Activated CD4-positive, CD25-positive, alpha-beta regulatory T cell (primary cell): ENCODE measurements around the gene DDA1.
A peak's percentile ranks its signal among the peaks of the same experiment; 100 is the strongest.
"Not testable (repeated sequence)": the region's sequence is repeated elsewhere in the genome, so short reads cannot be mapped to it uniquely, and the experiment has no call there.

Experiments used
- DNase-seq, 4 experiments: peaks; one replicate each; lab custom pipeline; 2025; lab: John Stamatoyannopoulos, UW

The DDA1 gene

DNA sequence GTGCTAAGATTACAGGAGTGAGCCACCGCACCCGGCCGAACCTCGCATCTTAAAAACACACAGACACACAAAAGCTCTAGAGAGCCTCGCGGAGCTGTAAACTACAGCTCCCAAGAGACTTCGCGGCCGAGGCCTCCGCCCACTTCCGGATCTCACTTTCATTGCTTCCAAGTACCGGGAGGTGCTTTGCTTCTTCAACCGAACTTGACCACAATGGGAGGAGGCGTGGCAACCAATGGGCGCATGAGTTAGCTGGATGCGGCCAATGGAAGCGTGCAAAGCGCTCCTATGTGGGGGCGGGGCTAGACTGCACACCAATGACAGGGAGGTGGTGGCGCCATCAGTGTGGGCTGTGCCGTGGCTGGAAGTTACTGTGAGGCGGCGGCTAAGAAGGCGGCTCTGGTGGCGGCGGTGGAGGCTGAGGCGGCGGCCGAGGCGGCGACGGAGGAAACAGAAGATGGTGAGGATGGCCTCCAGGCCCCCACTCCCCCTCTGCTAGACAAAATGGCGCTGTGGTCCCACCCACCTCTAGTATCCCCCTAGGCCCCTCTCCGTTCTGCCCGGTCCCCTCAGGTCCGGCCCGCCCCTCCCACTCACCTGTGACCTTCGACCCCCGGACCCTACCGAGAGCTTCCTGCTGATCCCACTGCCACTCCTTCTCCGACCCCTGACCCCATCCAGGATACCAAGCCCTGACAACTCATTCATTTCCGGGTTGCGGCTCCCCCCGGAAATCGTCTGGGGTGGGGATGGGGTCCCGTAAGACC is at the start of gene DDA1:
Gene DDA1, plus strand, starts transcription at position 366 of the 767 bp plus-strand sequence. Its CDS starts 92 bp downstream, at position 458.
- peak; percentile 90 to 97 (median 95) for DNase-seq

GRCh38 chr19:17259934-17260333 is 49.4 kb upstream of the DDA1 start:
- DNase-seq, result no peak

DNA sequence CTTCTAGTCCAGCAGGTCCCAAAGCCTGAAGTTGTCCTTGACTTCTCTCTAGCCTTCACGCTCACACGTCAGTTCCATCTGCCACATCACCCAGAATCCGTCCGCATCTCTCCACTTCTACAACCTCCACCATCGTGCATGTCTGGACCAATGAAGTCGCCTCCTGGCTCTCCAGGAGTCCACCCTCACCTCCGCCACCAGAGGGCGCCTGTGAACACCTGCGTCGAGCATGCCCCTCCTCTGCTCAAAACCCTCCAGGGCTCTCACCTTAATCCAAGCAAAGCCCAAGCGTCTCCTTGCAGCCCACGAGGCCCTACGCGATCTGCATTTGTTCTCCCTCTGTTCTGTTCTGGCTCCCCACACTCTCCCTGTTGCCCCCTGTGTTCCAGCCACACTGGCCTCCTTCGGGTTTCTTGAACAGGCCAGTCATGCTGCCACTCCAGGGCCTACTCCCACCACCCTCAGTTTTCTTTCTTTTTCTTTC is 48.5 kb upstream of the DDA1 start:
- DNase-seq, result peak; percentile 82 to 88 (median 85)

- no peak for DNase-seq
Observed at GRCh38 chr19:17262557-17262956, 46.8 kb upstream of the DDA1 start.

DNA sequence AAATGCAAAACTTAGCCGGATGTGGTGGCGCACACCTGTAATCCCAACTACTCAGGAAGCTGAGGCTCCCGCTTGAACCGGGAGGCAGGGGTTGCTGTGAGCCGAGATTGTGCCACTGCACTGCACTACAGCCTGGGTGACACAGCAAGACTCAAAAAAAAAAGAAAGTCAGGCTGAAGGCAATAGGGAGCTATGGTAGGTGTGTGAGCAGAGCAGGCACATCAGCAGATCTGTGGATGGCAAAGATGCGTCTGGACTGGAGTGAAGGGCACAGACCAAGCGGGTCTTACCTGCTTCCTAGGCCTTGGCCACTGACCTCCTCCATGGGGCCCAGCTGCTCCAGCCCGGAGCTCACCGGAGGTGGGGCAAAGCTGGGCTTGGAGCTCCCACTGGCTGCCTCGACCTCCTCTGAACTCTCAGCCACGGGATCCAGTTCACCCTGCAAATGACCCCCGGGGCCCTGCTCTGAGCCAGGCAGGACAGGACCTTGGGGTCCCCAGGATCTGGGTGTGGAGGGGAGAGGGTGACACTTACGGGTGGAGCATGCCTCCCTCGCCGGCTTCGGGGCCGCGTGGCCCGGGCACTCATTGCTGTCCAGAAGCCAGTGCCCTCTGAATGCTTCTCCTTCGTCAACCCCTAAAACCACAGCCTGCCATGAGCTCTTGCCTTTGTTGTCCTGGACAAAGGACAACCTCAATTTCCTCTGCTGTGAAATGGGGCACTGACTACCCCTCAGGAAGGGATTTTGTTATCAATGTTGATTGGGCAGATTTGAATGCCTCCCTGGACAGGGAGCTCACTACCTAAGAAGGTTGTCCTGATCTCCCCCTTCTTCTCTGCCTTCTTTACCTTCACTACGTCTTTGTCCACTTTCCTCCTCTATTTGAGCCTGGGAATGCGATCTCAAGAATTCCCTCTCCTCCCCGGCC is 45.4 kb upstream of the DDA1 start:
- no peak for DNase-seq

DNA sequence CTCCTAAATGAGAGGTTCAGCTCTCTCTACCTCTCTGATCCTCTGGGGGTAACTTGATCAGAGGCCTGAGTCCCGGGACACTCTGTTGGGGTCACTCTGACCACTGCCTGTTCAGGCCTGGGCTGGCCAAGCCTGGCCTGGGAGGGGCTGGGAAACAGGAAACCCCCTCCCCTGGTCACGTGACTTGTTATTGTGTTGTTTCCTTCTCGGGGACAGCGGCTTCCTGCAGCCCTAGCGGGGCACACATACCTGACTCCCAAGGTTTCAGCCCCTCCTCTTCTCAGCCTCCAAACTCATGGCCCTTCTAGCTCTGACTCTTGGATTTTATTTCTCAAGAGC is 44.8 kb upstream of the DDA1 start, which contains the start of gene USHBP1:
Gene USHBP1, minus strand, starts transcription at position 105 of the 339 bp plus-strand sequence. CDS start 446 bp downstream, outside the sequence.
- DNase-seq, result no peak

DNA sequence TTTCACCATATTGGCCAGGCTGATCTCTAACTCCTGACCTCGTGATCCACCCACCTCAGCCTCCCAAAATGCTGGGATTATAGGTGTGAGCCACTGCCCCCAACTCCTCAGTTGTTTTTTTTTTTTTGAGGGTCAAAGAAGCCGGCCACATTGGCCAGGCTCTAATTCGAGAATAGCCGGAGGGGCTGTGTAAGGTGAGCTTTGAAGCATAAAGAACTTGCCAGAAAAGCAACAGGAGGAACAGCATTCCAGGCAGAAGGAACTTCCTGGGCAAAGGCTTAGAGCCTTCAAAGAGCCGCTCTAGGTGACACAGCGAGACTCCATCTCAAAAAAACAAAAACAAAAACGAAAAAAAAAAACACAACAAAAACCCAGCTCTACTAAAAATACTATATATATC is 43.3 kb upstream of the DDA1 start:
- no peak for DNase-seq

DNA sequence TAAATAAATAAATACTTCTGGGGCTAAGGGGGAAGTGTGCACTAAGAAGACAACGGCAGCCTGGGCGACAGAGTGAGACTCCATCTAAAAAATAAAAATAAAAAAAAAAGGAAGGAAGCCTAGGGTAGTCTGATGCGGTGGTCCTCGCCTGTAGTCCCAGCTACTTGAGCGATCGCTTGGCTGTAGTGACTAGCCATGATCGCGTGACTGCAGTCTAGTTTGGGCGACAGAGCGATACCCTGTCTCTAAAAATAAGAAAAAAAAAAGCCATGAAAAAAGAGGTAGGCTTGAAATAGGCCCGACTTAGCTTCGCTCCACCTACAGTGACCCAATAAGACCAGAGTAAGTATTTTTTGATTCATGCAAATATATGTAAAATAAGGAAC is 42.8 kb upstream of the DDA1 start:
- DNase-seq, result no peak

DNA sequence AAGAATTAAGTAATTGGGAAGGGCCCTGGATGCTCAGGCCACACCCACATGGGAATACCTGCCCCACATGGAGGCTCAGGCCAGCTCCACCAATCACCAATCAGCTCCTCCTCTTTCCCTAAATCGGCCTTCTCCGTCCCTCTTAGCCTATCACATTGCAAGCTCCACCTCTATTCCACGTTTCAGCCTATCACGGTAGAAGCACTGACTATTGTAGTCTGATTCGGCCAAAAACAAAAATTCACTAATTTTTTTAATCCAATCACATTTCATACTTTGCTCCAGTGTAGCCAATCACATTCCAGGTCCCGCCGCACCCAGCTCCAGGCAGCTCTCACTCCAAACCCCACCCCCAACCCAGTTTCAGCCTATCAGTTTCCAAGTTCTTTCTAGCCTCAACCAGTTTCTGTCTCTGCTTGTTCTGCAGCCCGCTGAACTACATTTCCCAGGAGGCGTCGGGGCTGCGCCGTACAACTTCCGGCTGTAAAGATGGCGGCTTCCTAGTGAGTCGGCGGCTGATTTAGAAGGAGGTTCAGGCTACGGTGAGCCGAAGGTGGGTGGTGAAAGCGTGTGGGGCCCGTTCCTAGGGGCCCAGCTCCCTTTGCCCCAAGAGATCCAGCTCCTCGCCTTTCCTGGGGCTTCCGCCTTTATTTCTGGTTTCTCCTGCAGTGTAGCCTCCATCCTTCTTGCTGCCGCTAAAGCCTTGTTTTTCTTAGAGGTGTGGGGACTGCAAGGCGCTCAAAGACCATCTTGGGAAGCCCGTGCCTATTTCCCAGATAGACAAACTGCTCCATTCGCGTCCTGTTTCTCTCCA is 42.2 kb upstream of the DDA1 start, which contains the start of gene BABAM1:
Gene BABAM1, plus strand, starts transcription at position 469 of the 814 bp plus-strand sequence. CDS start 1,364 bp downstream, outside the sequence.
- peak; percentile 79 to 88 (median 86) for DNase-seq

DNA sequence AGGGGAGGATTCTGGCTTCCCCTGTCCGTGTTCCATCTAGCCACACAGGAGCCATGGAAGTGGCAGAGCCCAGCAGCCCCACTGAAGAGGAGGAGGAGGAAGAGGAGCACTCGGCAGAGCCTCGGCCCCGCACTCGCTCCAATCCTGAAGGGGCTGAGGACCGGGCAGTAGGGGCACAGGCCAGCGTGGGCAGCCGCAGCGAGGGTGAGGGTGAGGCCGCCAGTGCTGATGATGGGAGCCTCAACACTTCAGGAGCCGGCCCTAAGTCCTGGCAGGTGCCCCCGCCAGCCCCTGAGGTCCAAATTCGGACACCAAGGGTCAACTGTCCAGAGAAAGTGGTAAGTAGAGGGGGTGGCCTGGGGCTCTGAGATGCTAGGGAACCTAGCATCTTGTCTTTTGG is 40.6 kb upstream of the DDA1 start:
- DNase-seq, result no peak

DNA sequence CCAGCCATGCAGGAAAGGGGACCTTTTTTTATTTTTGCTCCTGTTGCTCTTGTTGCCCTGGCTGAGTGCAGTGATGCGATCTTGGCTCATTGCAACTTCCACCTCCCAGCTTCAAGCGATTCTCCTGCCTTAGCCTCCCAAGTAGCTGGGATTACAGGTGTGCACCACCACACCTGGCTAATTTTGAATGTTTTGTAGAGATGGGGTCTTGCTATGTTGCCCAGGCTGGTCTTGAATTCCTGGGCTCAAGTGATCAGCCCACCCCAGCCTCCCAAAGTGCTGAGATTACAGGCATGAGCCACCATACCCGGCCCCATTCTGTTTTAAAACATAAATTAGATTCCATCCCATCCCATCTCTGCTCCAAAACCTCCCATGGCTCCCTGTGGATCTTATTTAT is 34.5 kb upstream of the DDA1 start:
- not testable (repeated sequence) for DNase-seq

GRCh38 chr19:17275441-17276175 is 33.8 kb upstream of the DDA1 start:
- DNase-seq, result no peak

- DNase-seq, result no peak
Observed at GRCh38 chr19:17279436-17279835, 29.9 kb upstream of the DDA1 start.

GRCh38 chr19:17281391-17282304 is 27.7 kb upstream of the DDA1 start, which contains the start of gene ANKLE1:
TSS of gene ANKLE1 (plus strand) at chr19:17281901. CDS start at chr19:17281921, 20 bp downstream.
- peak in 2 of 4 experiments; percentile 21 to 30 for DNase-seq

DNA sequence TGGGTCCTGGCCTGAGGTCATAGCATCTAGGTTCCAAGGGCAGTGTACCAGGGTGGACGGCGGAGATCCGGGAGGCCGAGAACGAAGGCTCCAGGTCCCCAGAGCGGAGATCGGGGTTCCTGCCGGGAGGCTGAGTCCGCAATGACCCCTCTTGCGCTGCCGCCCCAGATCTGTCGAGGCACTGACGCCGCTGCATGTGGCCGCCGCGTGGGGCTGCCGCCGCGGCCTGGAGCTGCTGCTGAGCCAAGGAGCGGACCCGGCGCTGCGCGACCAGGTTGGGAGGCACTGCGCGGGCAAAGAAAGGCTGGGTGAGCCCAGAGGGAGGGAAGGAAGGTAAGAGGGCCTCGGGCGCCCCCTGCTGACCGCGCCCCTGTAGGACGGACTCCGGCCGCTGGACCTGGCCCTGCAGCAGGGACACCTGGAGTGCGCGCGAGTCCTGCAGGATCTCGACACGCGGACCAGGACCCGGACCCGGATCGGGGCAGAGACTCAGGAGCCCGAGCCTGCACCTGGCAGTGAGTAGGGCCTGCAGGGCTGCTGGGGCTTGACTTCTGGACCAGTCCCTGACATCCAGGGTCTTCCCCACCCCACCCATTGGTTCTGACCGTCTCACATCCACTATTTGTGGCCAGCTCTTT is 26.8 kb upstream of the DDA1 start:
- peak; percentile 51 to 63 (median 58) for DNase-seq

DNA sequence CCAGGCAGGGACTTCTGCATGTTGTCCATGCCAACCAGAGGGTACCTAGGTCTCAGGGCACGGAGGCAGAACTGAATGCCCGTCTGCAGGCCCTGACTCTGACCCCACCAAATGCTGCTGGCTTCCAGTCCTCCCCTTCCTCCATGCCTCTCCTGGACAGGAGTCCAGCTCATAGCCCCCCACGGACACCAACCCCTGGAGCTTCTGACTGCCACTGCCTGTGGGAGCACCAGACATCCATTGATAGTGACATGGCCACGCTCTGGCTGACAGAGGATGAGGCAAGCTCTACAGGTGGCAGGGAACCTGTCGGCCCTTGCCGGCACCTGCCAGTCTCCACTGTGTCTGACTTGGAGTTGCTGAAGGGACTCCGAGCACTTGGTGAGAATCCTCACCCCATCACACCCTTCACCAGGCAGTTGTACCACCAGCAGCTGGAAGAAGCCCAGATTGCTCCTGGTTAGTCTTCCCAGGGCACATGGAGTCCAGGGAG is 25.8 kb upstream of the DDA1 start:
- no peak for DNase-seq

- no peak for DNase-seq
Observed at GRCh38 chr19:17285415-17286135, 23.8 kb upstream of the DDA1 start.

DNA sequence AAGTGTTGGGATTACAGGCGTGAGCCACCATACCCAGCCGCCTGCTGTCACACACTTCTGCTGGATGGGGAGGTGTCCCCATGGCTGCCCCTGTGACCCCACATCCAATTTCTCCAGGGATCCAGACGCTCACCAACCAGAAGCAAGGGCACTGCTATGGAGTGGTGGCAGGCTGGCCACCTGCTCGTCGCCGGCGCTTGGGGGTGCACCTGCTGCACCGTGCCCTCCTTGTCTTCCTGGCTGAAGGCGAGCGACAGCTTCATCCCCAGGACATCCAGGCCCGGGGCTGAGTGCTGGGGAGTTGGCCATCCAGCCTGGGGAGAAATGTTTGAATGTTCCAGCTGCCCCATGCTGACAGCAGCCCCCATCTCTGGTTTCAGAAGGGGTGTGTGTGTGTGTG is 23.1 kb upstream of the DDA1 start:
- DNase-seq, result no peak
